ENCODE measurements around the gene RPS6KB2. TPM values are rescaled to one million over a fixed set of nuclear protein-coding genes. Genes with fewer than 3 reads are reported as not detected.

RPS6KB2 gene
- total and polyA plus RNA-seq, 10 of the 15 experiments (the other 5 are each of a cell fraction or from before 2014, with no cell fraction given), result 0.39 to 101 (median 58.4) TPM

GRCh38 chr11:67428052-67429001 lies at the start of gene RPS6KB2 (continued):
- TF ChIP-seq, protein P1, sequence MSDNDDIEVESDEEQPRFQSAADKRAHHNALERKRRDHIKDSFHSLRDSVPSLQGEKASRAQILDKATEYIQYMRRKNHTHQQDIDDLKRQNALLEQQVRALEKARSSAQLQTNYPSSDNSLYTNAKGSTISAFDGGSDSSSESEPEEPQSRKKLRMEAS (IDR thresholded peaks at IDR 0.05; ENCODE audit: low read depth, low read length), result peak; percentile 72
- TF ChIP-seq SREBF1 (IDR thresholded peaks at IDR 0.05; ENCODE audit: low read length) (peak; percentile 57; the same call in 1 of the 2 replicates), ZBTB40 (IDR thresholded peaks at IDR 0.05; ENCODE audit: borderline replicate concordance) (peak; percentile 76; the same call in 1 of the 2 replicates), ATF7 (IDR thresholded peaks at IDR 0.05; ENCODE audit: low read depth) (peak; percentile 55; the same call in 1 of the 2 replicates), SIN3A (IDR thresholded peaks at IDR 0.05; ENCODE audit: low read depth, low read length) (peak; percentile 90), BRCA1 (IDR thresholded peaks at IDR 0.05; ENCODE audit: low read depth, low read length) (0 out of 2 replicates have a peak, but pooled peaks have one; percentile 26), CTCF (IDR thresholded peaks at IDR 0.05 in 2 of 3, conservative IDR thresholded peaks at IDR 0.05 in 1 of 3; ENCODE audit: control insufficient read depth in 2 of 3, extremely low read depth in 1 of 3, insufficient read depth in 1 of 3, low read depth in 3 of 3, low read length in 3 of 3) (no peak), HSF1 (IDR thresholded peaks at IDR 0.05; ENCODE audit: low read depth, low read length) (no peak), KLF5 (IDR thresholded peaks at IDR 0.05; ENCODE audit: partially characterized antibody) (peak; percentile 72), RELB (IDR thresholded peaks at IDR 0.05; ENCODE audit: low read depth) (peak; percentile 87), MYB (IDR thresholded peaks at IDR 0.05; ENCODE audit: borderline replicate concordance, low read depth, low read length) (no peak), BMI1 (IDR thresholded peaks at IDR 0.05; ENCODE audit: borderline replicate concordance) (no peak)
- TF ChIP-seq, protein P2, sequence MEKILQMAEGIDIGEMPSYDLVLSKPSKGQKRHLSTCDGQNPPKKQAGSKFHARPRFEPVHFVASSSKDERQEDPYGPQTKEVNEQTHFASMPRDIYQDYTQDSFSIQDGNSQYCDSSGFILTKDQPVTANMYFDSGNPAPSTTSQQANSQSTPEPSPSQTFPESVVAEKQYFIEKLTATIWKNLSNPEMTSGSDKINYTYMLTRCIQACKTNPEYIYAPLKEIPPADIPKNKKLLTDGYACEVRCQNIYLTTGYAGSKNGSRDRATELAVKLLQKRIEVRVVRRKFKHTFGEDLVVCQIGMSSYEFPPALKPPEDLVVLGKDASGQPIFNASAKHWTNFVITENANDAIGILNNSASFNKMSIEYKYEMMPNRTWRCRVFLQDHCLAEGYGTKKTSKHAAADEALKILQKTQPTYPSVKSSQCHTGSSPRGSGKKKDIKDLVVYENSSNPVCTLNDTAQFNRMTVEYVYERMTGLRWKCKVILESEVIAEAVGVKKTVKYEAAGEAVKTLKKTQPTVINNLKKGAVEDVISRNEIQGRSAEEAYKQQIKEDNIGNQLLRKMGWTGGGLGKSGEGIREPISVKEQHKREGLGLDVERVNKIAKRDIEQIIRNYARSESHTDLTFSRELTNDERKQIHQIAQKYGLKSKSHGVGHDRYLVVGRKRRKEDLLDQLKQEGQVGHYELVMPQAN (conservative IDR thresholded peaks at IDR 0.05), result peak; percentile 84
- TF ChIP-seq, protein P3, sequence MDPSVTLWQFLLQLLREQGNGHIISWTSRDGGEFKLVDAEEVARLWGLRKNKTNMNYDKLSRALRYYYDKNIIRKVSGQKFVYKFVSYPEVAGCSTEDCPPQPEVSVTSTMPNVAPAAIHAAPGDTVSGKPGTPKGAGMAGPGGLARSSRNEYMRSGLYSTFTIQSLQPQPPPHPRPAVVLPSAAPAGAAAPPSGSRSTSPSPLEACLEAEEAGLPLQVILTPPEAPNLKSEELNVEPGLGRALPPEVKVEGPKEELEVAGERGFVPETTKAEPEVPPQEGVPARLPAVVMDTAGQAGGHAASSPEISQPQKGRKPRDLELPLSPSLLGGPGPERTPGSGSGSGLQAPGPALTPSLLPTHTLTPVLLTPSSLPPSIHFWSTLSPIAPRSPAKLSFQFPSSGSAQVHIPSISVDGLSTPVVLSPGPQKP (IDR thresholded peaks at IDR 0.05; ENCODE audit: low read depth, low read length), result peak; percentile 91
